IMR-90 (cell line): Measurements from ENCODE around the gene CASP2.
"Not testable (repeated sequence)": the region's sequence is repeated elsewhere in the genome, so short reads cannot be mapped to it uniquely, and the experiment has no call there.

Experiments used
- CTCF ChIP-seq: conservative IDR thresholded peaks from 2 replicates; pipeline ENCODE4 v1.5.1; 2012; ENCODE audit warnings: mild to moderate bottlenecking, low read depth, low read length, improper control_type of control experiment
- RAD21 ChIP-seq: IDR thresholded peaks from 2 replicates; pipeline ENCODE4 v1.6.1; 2012; ENCODE audit warnings: low read length, improper control_type of control experiment
- RFX5 ChIP-seq: IDR thresholded peaks from 2 replicates; pipeline ENCODE4 v1.8.0; 2012; ENCODE audit warnings: low read depth, mild to moderate bottlenecking, low read length, moderate library complexity

GRCh38 chr7:143289888-143290287 is 1.7 kb downstream of the CASP2 start:
- TF ChIP-seq RAD21, CTCF, RFX5: not testable (repeated sequence)
